HCT116 (cell line): ENCODE measurements around the gene KCNJ4. TPM values are rescaled to one million over a fixed set of nuclear protein-coding genes. Genes with fewer than 3 reads are reported as not detected.

ENCODE experiments used
- ATAC-seq: fragments of 200-7000 bp; cut with Tn5 transposase; 2 replicates; pipeline ENCODE4 v1.9.1; 2020; ENCODE audit warnings: mild to moderate bottlenecking, moderate library complexity
- BruUV-seq: library from RNA; stranded (reverse); fragments of 400-500 nt; replicated peaks from 2 replicates; lab custom pipeline; 2021; lab: Mats Ljungman, UMichigan
- CTCF ChIA-PET: fragments of 300-600 bp; sonication (Branson Sonifier 250); formaldehyde crosslinking; loops from one replicate; lab custom pipeline; 2021; ENCODE audit warnings: antibody characterized with exemption; lab: Charles Lee
- POLR2A ChIA-PET: fragments of 300-600, 350-600 bp; sonication (Branson Sonifier 250); formaldehyde crosslinking; loops from one replicate; lab custom pipeline; 2021; ENCODE audit warnings: antibody characterized with exemption; lab: Charles Lee
- RAD21 ChIA-PET, 2 experiments: fragments of 300-600 bp; sonication (Branson Sonifier 250); formaldehyde crosslinking; loops; one replicate each; lab custom pipeline; 2023; ENCODE audit warnings: low total read pairs in 2 of 2; ENCODE audit not compliant: uncharacterized antibody in 2 of 2, unreplicated experiment in 2 of 2, low non-redundant PET in 1 of 2; lab: Charles Lee
- DNase-seq: peaks from one replicate; pipeline ENCODE4 v3.0.0-alpha.2; 2010; ENCODE audit warnings: low read depth, low spot score
- H2AFZ ChIP-seq: fragments of 200-600 bp; shearing (Covaris generic), sonication (generic); 2 replicates; pipeline ENCODE4 v1.6.1; 2017; ENCODE audit warnings: low read depth, mixed run types, mixed read lengths, antibody characterized with exemption, low read length; ENCODE audit not compliant: poor library complexity, severe bottlenecking
- H3K27ac ChIP-seq: 2 replicates; pipeline ENCODE4 v1.5.1; 2012; ENCODE audit warnings: low read depth, low read length
- H3K27me3 ChIP-seq: fragments of 200-600 bp; sonication (generic); 2 replicates; pipeline ENCODE4 v1.6.1; 2016; ENCODE audit warnings: mixed run types, low read length, mixed read lengths; ENCODE audit not compliant: insufficient read depth
- H3K36me3 ChIP-seq, 2 experiments: fragments of 200-500 bp in 1 of 2; fragments of 200-600 bp in 1 of 2; sonication (Bioruptor generic) in 1 of 2; sonication (generic) in 1 of 2; 2 replicates each; pipeline versions ENCODE4 v1.5.1 to v1.6.1; 2014 to 2016; ENCODE audit warnings: low read length in 2 of 2, inconsistent platforms in 1 of 2, mixed read lengths in 1 of 2, mixed run types in 1 of 2; ENCODE audit not compliant: insufficient read depth in 2 of 2, control insufficient read depth in 1 of 2
- H3K4me1 ChIP-seq, 2 experiments: fragments of 200-600 bp in 1 of 2; sonication (generic) in 1 of 2; 2 replicates each; pipeline versions ENCODE4 v1.5.1 to v1.6.1; 2012 to 2017; ENCODE audit warnings: low read length in 2 of 2, inconsistent platforms in 1 of 2, mild to moderate bottlenecking in 1 of 2, mixed read lengths in 1 of 2, mixed run types in 1 of 2, moderate library complexity in 1 of 2; ENCODE audit not compliant: insufficient read depth in 2 of 2, control insufficient read depth in 1 of 2
- H3K4me2 ChIP-seq: fragments of 200-600 bp; sonication (generic); 2 replicates; pipeline ENCODE4 v1.6.1; 2017; ENCODE audit warnings: mixed run types, low read length, mixed read lengths
- H3K4me3 ChIP-seq, 2 experiments: fragments of 200-600 bp in 1 of 2; sonication (generic) in 1 of 2; replicated peaks in 1 of 2; 2 replicates each; pipeline ENCODE4 v1.5.1; 2011 to 2016; ENCODE audit warnings: low read length in 2 of 2, control low read depth in 1 of 2, low read depth in 1 of 2, mild to moderate bottlenecking in 1 of 2, mixed read lengths in 1 of 2, mixed run types in 1 of 2
- H3K79me2 ChIP-seq: fragments of 200-600 bp; sonication (generic); 2 replicates; pipeline ENCODE4 v1.6.1; 2017; ENCODE audit warnings: mild to moderate bottlenecking, mixed run types, low read length, moderate library complexity, mixed read lengths; ENCODE audit not compliant: insufficient read depth
- H3K9ac ChIP-seq: fragments of 200-600 bp; sonication (generic); 2 replicates; pipeline ENCODE4 v1.6.1; 2016; ENCODE audit warnings: low read length, mixed read lengths
- H3K9me2 ChIP-seq: fragments of 200-600 bp; sonication (generic), shearing (Covaris generic); 2 replicates; pipeline ENCODE4 v1.6.1; 2017; ENCODE audit warnings: mixed run types, mild to moderate bottlenecking, moderate library complexity; ENCODE audit not compliant: insufficient read depth
- H3K9me3 ChIP-seq, 2 experiments: fragments of 200-500 bp in 1 of 2; fragments of 200-600 bp in 1 of 2; sonication (Bioruptor generic) in 1 of 2; sonication (generic) in 1 of 2; 2 replicates each; pipeline ENCODE4 v1.6.1; 2014 to 2017; ENCODE audit warnings: low read length in 2 of 2, mixed read lengths in 2 of 2, inconsistent platforms in 1 of 2, low read depth in 1 of 2, mild to moderate bottlenecking in 1 of 2, mixed run types in 1 of 2, moderate library complexity in 1 of 2; ENCODE audit not compliant: control insufficient read depth in 1 of 2, insufficient read depth in 1 of 2
- H4K20me1 ChIP-seq: fragments of 200-600 bp; sonication (generic), shearing (Covaris generic); 2 replicates; pipeline ENCODE4 v1.6.1; 2017; ENCODE audit warnings: mixed run types, mild to moderate bottlenecking, moderate library complexity; ENCODE audit not compliant: insufficient read depth
- CBX3 ChIP-seq: IDR thresholded peaks from 2 replicates; pipeline ENCODE4 v1.6.1; 2012; ENCODE audit warnings: low read depth
- CEBPB ChIP-seq: IDR thresholded peaks from 2 replicates; pipeline ENCODE4 v1.6.1; 2012; ENCODE audit warnings: low read depth
- ELF1 ChIP-seq: IDR thresholded peaks from 2 replicates; pipeline ENCODE4 v1.6.1; 2012; ENCODE audit warnings: low read depth, borderline replicate concordance
- EZH2 ChIP-seq: fragments of 200-600 bp; sonication (generic); IDR thresholded peaks from 2 replicates; pipeline ENCODE4 v1.6.1; 2017; ENCODE audit warnings: antibody characterized with exemption, mixed run types
- JUND ChIP-seq: IDR thresholded peaks from 2 replicates; pipeline ENCODE4 v1.6.1; 2012
- MAX ChIP-seq: IDR thresholded peaks from 2 replicates; pipeline ENCODE4 v1.6.1; 2012
- POLR2AphosphoS5 ChIP-seq: IDR thresholded peaks from 2 replicates; pipeline ENCODE4 v1.6.1; 2011; ENCODE audit warnings: mild to moderate bottlenecking, low read depth, low read length, moderate library complexity
- RAD21 ChIP-seq: IDR thresholded peaks from 2 replicates; pipeline ENCODE4 v1.6.1; 2012; ENCODE audit warnings: low read depth, mild to moderate bottlenecking
- SIN3A ChIP-seq: IDR thresholded peaks from 2 replicates; pipeline ENCODE4 v1.6.1; 2012; ENCODE audit warnings: low read depth
- TCF7L2 ChIP-seq: IDR thresholded peaks from 2 replicates; pipeline ENCODE4 v1.7.0; 2011; ENCODE audit warnings: borderline replicate concordance, inconsistent platforms; ENCODE audit not compliant: insufficient read depth, insufficient read length; ENCODE audit errors: extremely low read depth
- intact Hi-C: fragments of 100-400 bp; cut with micrococcal nuclease; formaldehyde crosslinking; loops from 2 replicates; pipeline ENCODE4 v1.10.0; 2022
- total RNA-seq: library from RNA; stranded (reverse); gene quantifications from one replicate; pipeline ENCODE4 v1.2.1, GENCODE V29; 2021; ENCODE audit not compliant: unreplicated experiment
- TF ChIP-seq, protein P1 (sequence below): IDR thresholded peaks from 2 replicates; pipeline ENCODE4 v1.6.1; 2011; ENCODE audit warnings: mild to moderate bottlenecking, low read length, moderate library complexity; ENCODE audit not compliant: insufficient replicate concordance; ENCODE audit errors: extremely low read depth

Gene KCNJ4
- total RNA-seq, 1 experiment from 2014 or later: not detected

DNA sequence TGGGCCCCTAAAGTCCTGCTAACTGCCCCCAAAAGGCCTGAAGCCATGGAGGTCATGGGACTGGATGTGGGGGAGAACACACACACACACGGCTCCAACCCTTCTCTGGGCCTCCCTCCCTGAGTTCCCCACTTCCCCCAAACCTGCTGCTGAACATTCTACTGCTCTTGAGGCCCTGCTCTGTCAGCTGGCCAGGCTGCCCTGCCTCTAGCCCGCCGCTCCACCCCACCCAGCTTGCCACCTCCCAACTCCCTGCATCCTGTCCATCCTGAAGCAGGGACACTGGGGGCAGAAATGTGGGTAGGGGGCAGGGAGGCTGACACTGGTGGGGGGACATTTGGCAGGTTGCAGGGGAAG is 1.0 kb downstream of the KCNJ4 start (continued):
- no peak for TF ChIP-seq EZH2
- TF ChIP-seq CEBPB: no peak

GRCh38 chr22:38453066-38453672 is 1.8 kb downstream of the KCNJ4 start:
- ChIA-PET RAD21 (no interaction called here), CTCF (no interaction called here), POLR2A (interaction anchor here (0.6 to 0.7 kb wide), 2 partner anchors 10 to 32 kb away, joined by 3 to 4 read pairs; no protein-coding TSS in a partner anchor)
- no peak for ATAC-seq
- Histone ChIP-seq H3K27me3 (no peaks in the 10 kb centered on the region), H2AFZ (no peak overlapping the region), H3K9ac (no peak overlapping the region), H3K36me3 (no peaks in the 10 kb centered on the region), H3K9me2 (no peaks in the 10 kb centered on the region), H3K27ac (no peak overlapping the region), H3K79me2 (no peaks in the 10 kb centered on the region), H3K4me2 (no peak overlapping the region), H3K4me1 (peaks cover 14 to 20% of the 10 kb centered on the region in 2 experiments), H3K4me3 (no peak overlapping the region), H4K20me1 (no peaks in the 10 kb centered on the region), H3K9me3 (no peaks in the 10 kb centered on the region)
- BruUV-seq: no TSS peak
- DNase-seq: no peak
- intact Hi-C loops: no loop called here
- TF ChIP-seq SIN3A: no peak
- no peak for TF ChIP-seq MAX
- no peak for TF ChIP-seq CBX3
- TF ChIP-seq RAD21: no peak
- TF ChIP-seq JUND: no peak
- no peak for TF ChIP-seq TCF7L2
- no peak for TF ChIP-seq ELF1
- no peak for TF ChIP-seq EZH2
- TF ChIP-seq, protein P1, sequence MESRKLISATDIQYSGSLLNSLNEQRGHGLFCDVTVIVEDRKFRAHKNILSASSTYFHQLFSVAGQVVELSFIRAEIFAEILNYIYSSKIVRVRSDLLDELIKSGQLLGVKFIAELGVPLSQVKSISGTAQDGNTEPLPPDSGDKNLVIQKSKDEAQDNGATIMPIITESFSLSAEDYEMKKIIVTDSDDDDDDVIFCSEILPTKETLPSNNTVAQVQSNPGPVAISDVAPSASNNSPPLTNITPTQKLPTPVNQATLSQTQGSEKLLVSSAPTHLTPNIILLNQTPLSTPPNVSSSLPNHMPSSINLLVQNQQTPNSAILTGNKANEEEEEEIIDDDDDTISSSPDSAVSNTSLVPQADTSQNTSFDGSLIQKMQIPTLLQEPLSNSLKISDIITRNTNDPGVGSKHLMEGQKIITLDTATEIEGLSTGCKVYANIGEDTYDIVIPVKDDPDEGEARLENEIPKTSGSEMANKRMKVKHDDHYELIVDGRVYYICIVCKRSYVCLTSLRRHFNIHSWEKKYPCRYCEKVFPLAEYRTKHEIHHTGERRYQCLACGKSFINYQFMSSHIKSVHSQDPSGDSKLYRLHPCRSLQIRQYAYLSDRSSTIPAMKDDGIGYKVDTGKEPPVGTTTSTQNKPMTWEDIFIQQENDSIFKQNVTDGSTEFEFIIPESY: no peak
- no peak for TF ChIP-seq POLR2AphosphoS5
- TF ChIP-seq, all 23 proteins: peak for 0
